ENCODE data around the gene GTF2A1L. TPM values are rescaled to one million over a fixed set of nuclear protein-coding genes. Genes with fewer than 3 reads are reported as not detected.

GTF2A1L gene
- total and polyA plus RNA-seq, 2 experiments from 2014 or later = 0.65 to 0.94 TPM

DNA sequence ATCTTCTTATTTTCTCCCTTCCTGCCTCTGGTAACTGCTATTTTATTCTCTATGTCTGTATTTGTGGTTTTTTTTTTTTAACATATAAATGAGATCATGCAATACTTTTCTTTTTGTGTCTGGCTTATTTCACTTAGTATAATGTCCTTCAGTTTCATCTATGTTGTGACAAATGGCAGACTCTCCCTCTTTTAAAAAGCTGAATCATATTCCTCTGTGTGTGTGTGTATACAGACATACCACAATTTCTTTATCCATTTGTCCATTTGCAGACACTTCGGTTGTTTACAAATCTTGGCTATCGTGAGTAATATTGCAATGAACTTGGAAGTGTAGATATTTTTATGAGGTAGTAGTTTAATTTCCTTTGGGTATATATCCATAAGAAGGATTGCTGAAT is 7.0 kb downstream of the GTF2A1L start:
- Histone ChIP-seq H3K27ac (ENCODE audit: low read depth) (no peak overlapping the region), H3K79me2 (replicated peaks; ENCODE audit: insufficient read depth) (no peaks in the 10 kb centered on the region), H2AFZ (no peak overlapping the region), H3K4me3 (no peak overlapping the region), H3K27me3 (ENCODE audit: insufficient read depth) (no peaks in the 10 kb centered on the region), H3F3A (replicated peaks; ENCODE audit: low read depth) (no peaks in the 10 kb centered on the region), H4K20me1 (replicated peaks; ENCODE audit: insufficient read depth) (no peaks in the 10 kb centered on the region), H3K4me1 (ENCODE audit: insufficient read depth) (no peaks in the 10 kb centered on the region), H3K4me2 (no peak overlapping the region), H3K9me2 (ENCODE audit: insufficient read depth) (no peaks in the 10 kb centered on the region), H3K36me3 (ENCODE audit: insufficient read depth) (no peaks in the 10 kb centered on the region; the same call in 1 of the 2 replicates)
- Mint-ChIP-seq H3K4me3 (no peak overlapping the region), H3K27ac (no peak overlapping the region), H3K36me3 (ENCODE audit: low read depth) (no peaks in the 10 kb centered on the region), H3K9me3 (peaks cover 15% of the 10 kb centered on the region; the same call in 2 of the 3 replicates), H3K27me3 (ENCODE audit: insufficient read depth, low read depth, poor library complexity) (no peaks in the 10 kb centered on the region), H3K4me1 (no peaks in the 10 kb centered on the region)
- no peak for ATAC-seq
- no peak for DNase-seq (ENCODE audit: low spot score)
- TF ChIP-seq NANOG (IDR thresholded peaks at IDR 0.05; ENCODE audit: borderline replicate concordance) = no peak
- TF ChIP-seq EZH2phosphoT487 (IDR thresholded peaks at IDR 0.05; ENCODE audit: unreplicated experiment) = no peak
- TF ChIP-seq, protein P1, sequence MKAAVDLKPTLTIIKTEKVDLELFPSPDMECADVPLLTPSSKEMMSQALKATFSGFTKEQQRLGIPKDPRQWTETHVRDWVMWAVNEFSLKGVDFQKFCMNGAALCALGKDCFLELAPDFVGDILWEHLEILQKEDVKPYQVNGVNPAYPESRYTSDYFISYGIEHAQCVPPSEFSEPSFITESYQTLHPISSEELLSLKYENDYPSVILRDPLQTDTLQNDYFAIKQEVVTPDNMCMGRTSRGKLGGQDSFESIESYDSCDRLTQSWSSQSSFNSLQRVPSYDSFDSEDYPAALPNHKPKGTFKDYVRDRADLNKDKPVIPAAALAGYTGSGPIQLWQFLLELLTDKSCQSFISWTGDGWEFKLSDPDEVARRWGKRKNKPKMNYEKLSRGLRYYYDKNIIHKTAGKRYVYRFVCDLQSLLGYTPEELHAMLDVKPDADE (IDR thresholded peaks at IDR 0.05) = no peak
- TF ChIP-seq, protein P2, sequence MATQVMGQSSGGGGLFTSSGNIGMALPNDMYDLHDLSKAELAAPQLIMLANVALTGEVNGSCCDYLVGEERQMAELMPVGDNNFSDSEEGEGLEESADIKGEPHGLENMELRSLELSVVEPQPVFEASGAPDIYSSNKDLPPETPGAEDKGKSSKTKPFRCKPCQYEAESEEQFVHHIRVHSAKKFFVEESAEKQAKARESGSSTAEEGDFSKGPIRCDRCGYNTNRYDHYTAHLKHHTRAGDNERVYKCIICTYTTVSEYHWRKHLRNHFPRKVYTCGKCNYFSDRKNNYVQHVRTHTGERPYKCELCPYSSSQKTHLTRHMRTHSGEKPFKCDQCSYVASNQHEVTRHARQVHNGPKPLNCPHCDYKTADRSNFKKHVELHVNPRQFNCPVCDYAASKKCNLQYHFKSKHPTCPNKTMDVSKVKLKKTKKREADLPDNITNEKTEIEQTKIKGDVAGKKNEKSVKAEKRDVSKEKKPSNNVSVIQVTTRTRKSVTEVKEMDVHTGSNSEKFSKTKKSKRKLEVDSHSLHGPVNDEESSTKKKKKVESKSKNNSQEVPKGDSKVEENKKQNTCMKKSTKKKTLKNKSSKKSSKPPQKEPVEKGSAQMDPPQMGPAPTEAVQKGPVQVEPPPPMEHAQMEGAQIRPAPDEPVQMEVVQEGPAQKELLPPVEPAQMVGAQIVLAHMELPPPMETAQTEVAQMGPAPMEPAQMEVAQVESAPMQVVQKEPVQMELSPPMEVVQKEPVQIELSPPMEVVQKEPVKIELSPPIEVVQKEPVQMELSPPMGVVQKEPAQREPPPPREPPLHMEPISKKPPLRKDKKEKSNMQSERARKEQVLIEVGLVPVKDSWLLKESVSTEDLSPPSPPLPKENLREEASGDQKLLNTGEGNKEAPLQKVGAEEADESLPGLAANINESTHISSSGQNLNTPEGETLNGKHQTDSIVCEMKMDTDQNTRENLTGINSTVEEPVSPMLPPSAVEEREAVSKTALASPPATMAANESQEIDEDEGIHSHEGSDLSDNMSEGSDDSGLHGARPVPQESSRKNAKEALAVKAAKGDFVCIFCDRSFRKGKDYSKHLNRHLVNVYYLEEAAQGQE (IDR thresholded peaks at IDR 0.05; ENCODE audit: unreplicated experiment) = no peak
- TF ChIP-seq ZNF114 (CRISPR knock-in tag; IDR thresholded peaks at IDR 0.05) = no peak
- TF ChIP-seq, protein P3, sequence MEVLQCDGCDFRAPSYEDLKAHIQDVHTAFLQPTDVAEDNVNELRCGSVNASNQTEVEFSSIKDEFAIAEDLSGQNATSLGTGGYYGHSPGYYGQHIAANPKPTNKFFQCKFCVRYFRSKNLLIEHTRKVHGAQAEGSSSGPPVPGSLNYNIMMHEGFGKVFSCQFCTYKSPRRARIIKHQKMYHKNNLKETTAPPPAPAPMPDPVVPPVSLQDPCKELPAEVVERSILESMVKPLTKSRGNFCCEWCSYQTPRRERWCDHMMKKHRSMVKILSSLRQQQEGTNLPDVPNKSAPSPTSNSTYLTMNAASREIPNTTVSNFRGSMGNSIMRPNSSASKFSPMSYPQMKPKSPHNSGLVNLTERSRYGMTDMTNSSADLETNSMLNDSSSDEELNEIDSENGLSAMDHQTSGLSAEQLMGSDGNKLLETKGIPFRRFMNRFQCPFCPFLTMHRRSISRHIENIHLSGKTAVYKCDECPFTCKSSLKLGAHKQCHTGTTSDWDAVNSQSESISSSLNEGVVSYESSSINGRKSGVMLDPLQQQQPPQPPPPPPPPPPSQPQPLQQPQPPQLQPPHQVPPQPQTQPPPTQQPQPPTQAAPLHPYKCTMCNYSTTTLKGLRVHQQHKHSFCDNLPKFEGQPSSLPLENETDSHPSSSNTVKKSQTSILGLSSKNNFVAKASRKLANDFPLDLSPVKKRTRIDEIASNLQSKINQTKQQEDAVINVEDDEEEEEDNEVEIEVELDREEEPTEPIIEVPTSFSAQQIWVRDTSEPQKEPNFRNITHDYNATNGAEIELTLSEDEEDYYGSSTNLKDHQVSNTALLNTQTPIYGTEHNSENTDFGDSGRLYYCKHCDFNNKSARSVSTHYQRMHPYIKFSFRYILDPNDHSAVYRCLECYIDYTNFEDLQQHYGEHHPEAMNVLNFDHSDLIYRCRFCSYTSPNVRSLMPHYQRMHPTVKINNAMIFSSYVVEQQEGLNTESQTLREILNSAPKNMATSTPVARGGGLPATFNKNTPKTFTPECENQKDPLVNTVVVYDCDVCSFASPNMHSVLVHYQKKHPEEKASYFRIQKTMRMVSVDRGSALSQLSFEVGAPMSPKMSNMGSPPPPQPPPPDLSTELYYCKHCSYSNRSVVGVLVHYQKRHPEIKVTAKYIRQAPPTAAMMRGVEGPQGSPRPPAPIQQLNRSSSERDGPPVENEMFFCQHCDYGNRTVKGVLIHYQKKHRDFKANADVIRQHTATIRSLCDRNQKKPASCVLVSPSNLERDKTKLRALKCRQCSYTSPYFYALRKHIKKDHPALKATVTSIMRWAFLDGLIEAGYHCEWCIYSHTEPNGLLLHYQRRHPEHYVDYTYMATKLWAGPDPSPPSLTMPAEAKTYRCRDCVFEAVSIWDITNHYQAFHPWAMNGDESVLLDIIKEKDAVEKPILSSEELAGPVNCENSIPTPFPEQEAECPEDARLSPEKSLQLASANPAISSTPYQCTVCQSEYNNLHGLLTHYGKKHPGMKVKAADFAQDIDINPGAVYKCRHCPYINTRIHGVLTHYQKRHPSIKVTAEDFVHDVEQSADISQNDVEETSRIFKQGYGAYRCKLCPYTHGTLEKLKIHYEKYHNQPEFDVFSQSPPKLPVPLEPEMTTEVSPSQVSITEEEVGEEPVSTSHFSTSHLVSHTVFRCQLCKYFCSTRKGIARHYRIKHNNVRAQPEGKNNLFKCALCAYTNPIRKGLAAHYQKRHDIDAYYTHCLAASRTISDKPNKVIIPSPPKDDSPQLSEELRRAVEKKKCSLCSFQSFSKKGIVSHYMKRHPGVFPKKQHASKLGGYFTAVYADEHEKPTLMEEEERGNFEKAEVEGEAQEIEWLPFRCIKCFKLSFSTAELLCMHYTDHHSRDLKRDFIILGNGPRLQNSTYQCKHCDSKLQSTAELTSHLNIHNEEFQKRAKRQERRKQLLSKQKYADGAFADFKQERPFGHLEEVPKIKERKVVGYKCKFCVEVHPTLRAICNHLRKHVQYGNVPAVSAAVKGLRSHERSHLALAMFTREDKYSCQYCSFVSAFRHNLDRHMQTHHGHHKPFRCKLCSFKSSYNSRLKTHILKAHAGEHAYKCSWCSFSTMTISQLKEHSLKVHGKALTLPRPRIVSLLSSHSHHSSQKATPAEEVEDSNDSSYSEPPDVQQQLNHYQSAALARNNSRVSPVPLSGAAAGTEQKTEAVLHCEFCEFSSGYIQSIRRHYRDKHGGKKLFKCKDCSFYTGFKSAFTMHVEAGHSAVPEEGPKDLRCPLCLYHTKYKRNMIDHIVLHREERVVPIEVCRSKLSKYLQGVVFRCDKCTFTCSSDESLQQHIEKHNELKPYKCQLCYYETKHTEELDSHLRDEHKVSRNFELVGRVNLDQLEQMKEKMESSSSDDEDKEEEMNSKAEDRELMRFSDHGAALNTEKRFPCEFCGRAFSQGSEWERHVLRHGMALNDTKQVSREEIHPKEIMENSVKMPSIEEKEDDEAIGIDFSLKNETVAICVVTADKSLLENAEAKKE (CRISPR knock-in tag; IDR thresholded peaks at IDR 0.05) = no peak
- no peak for TF ChIP-seq POLR2AphosphoS5 (IDR thresholded peaks at IDR 0.05; ENCODE audit: low read depth)
- TF ChIP-seq STAT1 (IDR thresholded peaks at IDR 0.05; ENCODE audit: unreplicated experiment) = no peak
- TF ChIP-seq, protein P4, sequence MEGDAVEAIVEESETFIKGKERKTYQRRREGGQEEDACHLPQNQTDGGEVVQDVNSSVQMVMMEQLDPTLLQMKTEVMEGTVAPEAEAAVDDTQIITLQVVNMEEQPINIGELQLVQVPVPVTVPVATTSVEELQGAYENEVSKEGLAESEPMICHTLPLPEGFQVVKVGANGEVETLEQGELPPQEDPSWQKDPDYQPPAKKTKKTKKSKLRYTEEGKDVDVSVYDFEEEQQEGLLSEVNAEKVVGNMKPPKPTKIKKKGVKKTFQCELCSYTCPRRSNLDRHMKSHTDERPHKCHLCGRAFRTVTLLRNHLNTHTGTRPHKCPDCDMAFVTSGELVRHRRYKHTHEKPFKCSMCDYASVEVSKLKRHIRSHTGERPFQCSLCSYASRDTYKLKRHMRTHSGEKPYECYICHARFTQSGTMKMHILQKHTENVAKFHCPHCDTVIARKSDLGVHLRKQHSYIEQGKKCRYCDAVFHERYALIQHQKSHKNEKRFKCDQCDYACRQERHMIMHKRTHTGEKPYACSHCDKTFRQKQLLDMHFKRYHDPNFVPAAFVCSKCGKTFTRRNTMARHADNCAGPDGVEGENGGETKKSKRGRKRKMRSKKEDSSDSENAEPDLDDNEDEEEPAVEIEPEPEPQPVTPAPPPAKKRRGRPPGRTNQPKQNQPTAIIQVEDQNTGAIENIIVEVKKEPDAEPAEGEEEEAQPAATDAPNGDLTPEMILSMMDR (conservative IDR thresholded peaks at IDR 0.05; ENCODE audit: low read depth in 2 of 2) = no peak
- TF ChIP-seq ZNF331 (CRISPR knock-in tag; IDR thresholded peaks at IDR 0.05; ENCODE audit: low read depth) = no peak
- TF ChIP-seq EZH2 (IDR thresholded peaks at IDR 0.05; ENCODE audit: low read depth, unreplicated experiment) = no peak
- TF ChIP-seq CREB1 (CRISPR knock-in tag; IDR thresholded peaks at IDR 0.05; ENCODE audit: low read depth) = no peak
